ENCODE results near the gene BCR. TPM values are rescaled to one million over a fixed set of nuclear protein-coding genes. Genes with fewer than 3 reads are reported as not detected.
A peak's percentile ranks its signal among the peaks of the same experiment; 100 is the strongest.

BCR gene
- total and polyA plus RNA-seq, 2 donors (not counting 1 experiment from before 2014, with no cell fraction given): 15.7 to 66.6 TPM

- H3K36me3 ChIP-seq (ENCODE audit: control insufficient read depth, insufficient read depth, low read length): no peaks in the 10 kb centered on the region
- no peaks in the 10 kb centered on the region for H3K27me3 ChIP-seq (ENCODE audit: control insufficient read depth, insufficient read depth, low read length)
- H2AFZ ChIP-seq (ENCODE audit: low read length): no peak overlapping the region
- TF ChIP-seq EZH2 (IDR thresholded peaks at IDR 0.05; ENCODE audit: low read length, missing control alignments): no peak
- H3K4me1 ChIP-seq (ENCODE audit: control insufficient read depth, extremely low read depth, insufficient read depth, low read length): peaks cover 6% of the 10 kb centered on the region
- DNase-seq (ENCODE audit: low read depth in 2 of 2): no peak
- H3K27ac ChIP-seq (ENCODE audit: insufficient read depth, low read length): no peak overlapping the region
- H3K9me3 ChIP-seq (ENCODE audit: control insufficient read depth, insufficient read depth, low read depth, low read length): no peaks in the 10 kb centered on the region
- peaks cover 1% of the 10 kb centered on the region for H3K79me2 ChIP-seq (ENCODE audit: control insufficient read depth, insufficient read depth, low read length)
- no peak overlapping the region for H3K9ac ChIP-seq (ENCODE audit: insufficient read depth, low read length)
- H3K4me2 ChIP-seq (ENCODE audit: extremely low read depth, insufficient read depth, low read length): no peak overlapping the region
- no peaks in the 10 kb centered on the region for H4K20me1 ChIP-seq (ENCODE audit: control insufficient read depth, extremely low read depth, insufficient read depth, low read length)
- no peak overlapping the region for H3K4me3 ChIP-seq (replicated peaks in 1 of 4; ENCODE audit: control extremely low read depth in 1 of 4, insufficient read depth in 1 of 4, low read depth in 3 of 4, low read length in 4 of 4)
Observed at GRCh38 chr22:23246982-23247766, 66.9 kb downstream of the BCR start.

DNA sequence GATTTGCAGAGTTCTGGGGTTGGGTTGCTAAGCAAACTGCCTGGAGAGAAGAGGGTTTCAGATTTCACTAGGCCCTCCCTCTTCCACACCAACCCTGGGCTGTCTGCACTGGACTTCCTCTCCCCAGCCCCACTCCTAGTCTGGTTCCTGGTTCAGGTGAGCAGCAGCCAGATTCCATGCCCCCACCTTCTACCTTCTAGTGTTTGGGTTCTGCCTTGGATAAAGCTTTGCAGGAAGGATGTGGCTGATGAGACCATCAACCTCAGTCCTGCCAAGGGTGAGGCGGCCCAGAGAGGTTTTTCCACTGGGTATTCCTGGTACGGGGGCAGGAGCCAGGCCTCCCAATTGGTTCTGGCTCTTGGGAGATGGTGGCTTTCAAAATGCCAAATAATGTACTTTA is 68.3 kb downstream of the BCR start:
- Histone ChIP-seq H3K4me3 (replicated peaks in 1 of 4; ENCODE audit: control extremely low read depth in 1 of 4, insufficient read depth in 1 of 4, low read depth in 3 of 4, low read length in 4 of 4) (no peak overlapping the region), H3K27ac (ENCODE audit: insufficient read depth, low read length) (no peak overlapping the region), H3K9ac (ENCODE audit: insufficient read depth, low read length) (no peak overlapping the region), H3K4me2 (ENCODE audit: extremely low read depth, insufficient read depth, low read length) (no peak overlapping the region), H3K27me3 (ENCODE audit: control insufficient read depth, insufficient read depth, low read length) (no peaks in the 10 kb centered on the region), H3K79me2 (ENCODE audit: control insufficient read depth, insufficient read depth, low read length) (peaks cover 1% of the 10 kb centered on the region), H2AFZ (ENCODE audit: low read length) (no peak overlapping the region), H4K20me1 (ENCODE audit: control insufficient read depth, extremely low read depth, insufficient read depth, low read length) (no peaks in the 10 kb centered on the region), H3K4me1 (ENCODE audit: control insufficient read depth, extremely low read depth, insufficient read depth, low read length) (peaks cover 6% of the 10 kb centered on the region), H3K9me3 (ENCODE audit: control insufficient read depth, insufficient read depth, low read depth, low read length) (no peaks in the 10 kb centered on the region), H3K36me3 (ENCODE audit: control insufficient read depth, insufficient read depth, low read length) (no peaks in the 10 kb centered on the region)
- TF ChIP-seq, protein P1, sequence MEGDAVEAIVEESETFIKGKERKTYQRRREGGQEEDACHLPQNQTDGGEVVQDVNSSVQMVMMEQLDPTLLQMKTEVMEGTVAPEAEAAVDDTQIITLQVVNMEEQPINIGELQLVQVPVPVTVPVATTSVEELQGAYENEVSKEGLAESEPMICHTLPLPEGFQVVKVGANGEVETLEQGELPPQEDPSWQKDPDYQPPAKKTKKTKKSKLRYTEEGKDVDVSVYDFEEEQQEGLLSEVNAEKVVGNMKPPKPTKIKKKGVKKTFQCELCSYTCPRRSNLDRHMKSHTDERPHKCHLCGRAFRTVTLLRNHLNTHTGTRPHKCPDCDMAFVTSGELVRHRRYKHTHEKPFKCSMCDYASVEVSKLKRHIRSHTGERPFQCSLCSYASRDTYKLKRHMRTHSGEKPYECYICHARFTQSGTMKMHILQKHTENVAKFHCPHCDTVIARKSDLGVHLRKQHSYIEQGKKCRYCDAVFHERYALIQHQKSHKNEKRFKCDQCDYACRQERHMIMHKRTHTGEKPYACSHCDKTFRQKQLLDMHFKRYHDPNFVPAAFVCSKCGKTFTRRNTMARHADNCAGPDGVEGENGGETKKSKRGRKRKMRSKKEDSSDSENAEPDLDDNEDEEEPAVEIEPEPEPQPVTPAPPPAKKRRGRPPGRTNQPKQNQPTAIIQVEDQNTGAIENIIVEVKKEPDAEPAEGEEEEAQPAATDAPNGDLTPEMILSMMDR (conservative IDR thresholded peaks at IDR 0.05 in 1 of 2, IDR thresholded peaks at IDR 0.05 in 1 of 2; ENCODE audit: low read depth in 1 of 2, low read length in 2 of 2): no peak
- no peak for TF ChIP-seq EZH2 (IDR thresholded peaks at IDR 0.05; ENCODE audit: low read length, missing control alignments)
- DNase-seq (ENCODE audit: low read depth in 2 of 2): peak; percentile 53 to 57

GRCh38 chr22:23250056-23250784 is 69.9 kb downstream of the BCR start:
- Histone ChIP-seq H3K9me3 (ENCODE audit: control insufficient read depth, insufficient read depth, low read depth, low read length) (no peaks in the 10 kb centered on the region), H3K4me3 (replicated peaks in 1 of 4; ENCODE audit: control extremely low read depth in 1 of 4, insufficient read depth in 1 of 4, low read depth in 3 of 4, low read length in 4 of 4) (no peak overlapping the region), H3K79me2 (ENCODE audit: control insufficient read depth, insufficient read depth, low read length) (peaks cover 1% of the 10 kb centered on the region), H3K27me3 (ENCODE audit: control insufficient read depth, insufficient read depth, low read length) (no peaks in the 10 kb centered on the region), H3K4me1 (ENCODE audit: control insufficient read depth, extremely low read depth, insufficient read depth, low read length) (peaks cover 2% of the 10 kb centered on the region), H3K36me3 (ENCODE audit: control insufficient read depth, insufficient read depth, low read length) (peaks cover 5% of the 10 kb centered on the region), H3K27ac (ENCODE audit: insufficient read depth, low read length) (no peak overlapping the region), H4K20me1 (ENCODE audit: control insufficient read depth, extremely low read depth, insufficient read depth, low read length) (no peaks in the 10 kb centered on the region), H3K9ac (ENCODE audit: insufficient read depth, low read length) (no peak overlapping the region), H3K4me2 (ENCODE audit: extremely low read depth, insufficient read depth, low read length) (no peak overlapping the region), H2AFZ (ENCODE audit: low read length) (no peak overlapping the region)
- DNase-seq (ENCODE audit: low read depth in 2 of 2): no peak
- no peak for TF ChIP-seq EZH2 (IDR thresholded peaks at IDR 0.05; ENCODE audit: low read length, missing control alignments)
- TF ChIP-seq, protein P1 (conservative IDR thresholded peaks at IDR 0.05 in 1 of 2, IDR thresholded peaks at IDR 0.05 in 1 of 2; ENCODE audit: low read depth in 1 of 2, low read length in 2 of 2): no peak
